Adrenal gland (tissue), 5 donors: ENCODE results near the gene BORCS8.

Experiments used
- POLR2A ChIP-seq, 2 donors: fragments of 450-650 bp; IDR thresholded peaks; one replicate each; pipeline ENCODE4 v1.6.1; 2017; ENCODE audit warnings: antibody characterized with exemption in 2 of 2, mild to moderate bottlenecking in 2 of 2, moderate library complexity in 1 of 2
- TF ChIP-seq, protein P1 (sequence below), 6 experiments: fragments of 450-650 bp in 4 of 6; fragments of 200-600 bp in 2 of 6; sonication (generic) in 1 of 6; IDR thresholded peaks; 1 replicate in 5 of 6; 2 replicates in 1 of 6; pipeline versions ENCODE4 v1.5.1 to v1.8.0; 2016 to 2021; ENCODE audit warnings: antibody characterized with exemption in 6 of 6, mild to moderate bottlenecking in 2 of 6, moderate library complexity in 1 of 6
- donor health status: DM: no; HTN: no; CAD: no.

DNA sequence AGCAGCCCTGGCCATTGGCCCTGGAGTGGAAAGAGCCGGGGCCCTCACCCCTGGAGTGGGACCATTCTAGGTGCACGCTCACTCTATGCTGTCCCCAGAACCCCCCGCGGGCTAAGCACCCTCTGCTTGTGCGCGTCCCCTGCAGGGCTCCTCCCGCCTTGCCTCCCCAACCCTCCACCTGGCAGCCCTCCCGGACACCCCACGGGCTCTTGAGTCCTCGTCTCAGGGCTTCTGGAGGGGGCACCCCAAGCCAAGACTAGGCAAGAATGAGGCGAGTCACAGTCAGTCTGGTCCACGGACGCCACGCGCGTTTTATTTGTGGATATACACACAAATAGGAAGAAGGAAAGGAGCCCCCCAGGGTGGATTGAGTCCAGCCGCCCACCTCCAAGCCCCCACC is 46.7 kb downstream of the BORCS8 start:
- TF ChIP-seq, protein P1, sequence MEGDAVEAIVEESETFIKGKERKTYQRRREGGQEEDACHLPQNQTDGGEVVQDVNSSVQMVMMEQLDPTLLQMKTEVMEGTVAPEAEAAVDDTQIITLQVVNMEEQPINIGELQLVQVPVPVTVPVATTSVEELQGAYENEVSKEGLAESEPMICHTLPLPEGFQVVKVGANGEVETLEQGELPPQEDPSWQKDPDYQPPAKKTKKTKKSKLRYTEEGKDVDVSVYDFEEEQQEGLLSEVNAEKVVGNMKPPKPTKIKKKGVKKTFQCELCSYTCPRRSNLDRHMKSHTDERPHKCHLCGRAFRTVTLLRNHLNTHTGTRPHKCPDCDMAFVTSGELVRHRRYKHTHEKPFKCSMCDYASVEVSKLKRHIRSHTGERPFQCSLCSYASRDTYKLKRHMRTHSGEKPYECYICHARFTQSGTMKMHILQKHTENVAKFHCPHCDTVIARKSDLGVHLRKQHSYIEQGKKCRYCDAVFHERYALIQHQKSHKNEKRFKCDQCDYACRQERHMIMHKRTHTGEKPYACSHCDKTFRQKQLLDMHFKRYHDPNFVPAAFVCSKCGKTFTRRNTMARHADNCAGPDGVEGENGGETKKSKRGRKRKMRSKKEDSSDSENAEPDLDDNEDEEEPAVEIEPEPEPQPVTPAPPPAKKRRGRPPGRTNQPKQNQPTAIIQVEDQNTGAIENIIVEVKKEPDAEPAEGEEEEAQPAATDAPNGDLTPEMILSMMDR (IDR thresholded peaks at IDR 0.05): no peak
- no peak for TF ChIP-seq POLR2A (IDR thresholded peaks at IDR 0.05)
